GM12873 (cell line): ENCODE measurements around the gene CRYGB.

Experiments
- CTCF ChIP-seq: IDR thresholded peaks from 2 replicates; pipeline ENCODE4 v1.5.1; 2012; ENCODE audit warnings: low read depth, mild to moderate bottlenecking, moderate library complexity, low read length, control low read depth; ENCODE audit not compliant: insufficient read depth; ENCODE audit errors: missing control alignments

CRYGB gene

GRCh38 chr2:208099682-208100470 lies 46.1 kb downstream of the CRYGB start:
- no peak for TF ChIP-seq CTCF

GRCh38 chr2:208098267-208098666 lies 47.7 kb downstream of the CRYGB start:
- no peak for TF ChIP-seq CTCF

- no peak for TF ChIP-seq CTCF
Measured at GRCh38 chr2:208097801-208098200, 48.2 kb downstream of the CRYGB start.

GRCh38 chr2:208097313-208097712 lies 48.6 kb downstream of the CRYGB start:
- no peak for TF ChIP-seq CTCF

- TF ChIP-seq CTCF: no peak
Measured at GRCh38 chr2:208096080-208096479, 49.9 kb downstream of the CRYGB start.

- no peak for TF ChIP-seq CTCF
Measured at GRCh38 chr2:208093128-208093527, 52.8 kb downstream of the CRYGB start.
